HepG2 (cell line): ENCODE data around the gene MMD2. TPM values are rescaled to one million over a fixed set of nuclear protein-coding genes. Genes with fewer than 3 reads are reported as not detected.

Experiments used
- ATAC-seq: fragments of 200-7000 bp; cut with Tn5 transposase; 3 replicates; pipeline ENCODE4 v1.9.1; 2020; ENCODE audit warnings: mild to moderate bottlenecking, moderate library complexity
- BruUV-seq: library from RNA; stranded (reverse); fragments of 400-500 nt; replicated peaks from 2 replicates; lab custom pipeline; 2021; lab: Mats Ljungman, UMichigan
- CTCF ChIA-PET: fragments of 300-600 bp; formaldehyde crosslinking; extraction: SDS; loops from one replicate; lab custom pipeline; 2021; ENCODE audit warnings: low total read pairs, inconsistent platforms, low intra/inter-chr PET ratio; lab: Yijun Ruan, JAX
- POLR2A ChIA-PET: fragments of 350-600 bp; sonication (Branson Sonifier 250); formaldehyde crosslinking; loops from one replicate; lab custom pipeline; 2020; ENCODE audit warnings: antibody characterized with exemption, inconsistent platforms; lab: Yijun Ruan, JAX
- DNase-seq: peaks from one replicate; pipeline ENCODE4 v3.0.0-alpha.2; 2015; ENCODE audit warnings: low spot score
- FAIRE-seq: peaks from 3 replicates; lab custom pipeline; 2011; peaks lifted over from hg19 to GRCh38; lab: Jason Lieb, UNC
- H2AFZ ChIP-seq: one replicate; pipeline ENCODE4 v1.6.1; 2011; ENCODE audit warnings: low read length, inconsistent platforms
- H3K27ac ChIP-seq: fragments of 300-600 bp; 3 replicates; pipeline ENCODE4 v1.8.0; 2011; ENCODE audit warnings: mixed run types, mild to moderate bottlenecking, mixed read lengths, low read length, inconsistent platforms; ENCODE audit not compliant: insufficient read depth; ENCODE audit errors: extremely low read length
- H3K27me3 ChIP-seq, 2 experiments: fragments of 200-600 bp in 1 of 2; 2 replicates in 1 of 2; 3 replicates in 1 of 2; pipeline versions ENCODE4 v1.6.0 to v1.8.0; 2011; ENCODE audit warnings: low read length in 2 of 2, mild to moderate bottlenecking in 2 of 2, moderate library complexity in 2 of 2, inconsistent platforms in 1 of 2; ENCODE audit not compliant: insufficient read depth in 2 of 2, control insufficient read depth in 1 of 2
- H3K36me3 ChIP-seq, 2 experiments: fragments of 200-600 bp in 1 of 2; replicated peaks in 1 of 2; 2 replicates in 1 of 2; 3 replicates in 1 of 2; pipeline versions ENCODE4 v1.5.1 to v1.8.0; 2011; ENCODE audit warnings: low read length in 2 of 2, inconsistent platforms in 1 of 2; ENCODE audit not compliant: insufficient read depth in 2 of 2, control insufficient read depth in 1 of 2
- H3K4me1 ChIP-seq: 2 replicates; pipeline ENCODE4 v1.5.1; 2012; ENCODE audit warnings: low read length, inconsistent platforms; ENCODE audit not compliant: insufficient read depth
- H3K4me2 ChIP-seq: 2 replicates; pipeline ENCODE4 v1.6.0; 2011; ENCODE audit warnings: low read depth, low read length, inconsistent platforms
- H3K4me3 ChIP-seq, 3 experiments: fragments of 200-600 bp in 1 of 3; sonication (generic), shearing (Covaris generic) in 1 of 3; replicated peaks in 1 of 3; 2 replicates each; pipeline ENCODE4 v1.5.1; 2011 to 2016; ENCODE audit warnings: low read length in 3 of 3, inconsistent platforms in 2 of 3, low read depth in 2 of 3, mild to moderate bottlenecking in 2 of 3, control low read depth in 1 of 3, mixed read lengths in 1 of 3; ENCODE audit not compliant: insufficient read depth in 1 of 3
- H3K79me2 ChIP-seq: one replicate; pipeline ENCODE4 v1.6.1; 2011; ENCODE audit warnings: low read length, inconsistent platforms; ENCODE audit not compliant: insufficient read depth
- H3K9ac ChIP-seq: 2 replicates; pipeline ENCODE4 v1.6.0; 2011; ENCODE audit warnings: mild to moderate bottlenecking, low read depth, low read length, inconsistent platforms; ENCODE audit not compliant: insufficient read depth
- H3K9me3 ChIP-seq: 2 replicates; pipeline ENCODE4 v1.5.1; 2012; ENCODE audit warnings: mild to moderate bottlenecking, low read length
- H4K20me1 ChIP-seq: 2 replicates; pipeline ENCODE4 v1.6.0; 2011; ENCODE audit warnings: inconsistent platforms, mild to moderate bottlenecking, low read length, moderate library complexity; ENCODE audit not compliant: insufficient read depth
- ATAD3A ChIP-seq: sonication (generic); formaldehyde crosslinking; IDR thresholded peaks from 2 replicates; pipeline ENCODE4 v1.4.0; 2020; ENCODE audit warnings: missing genetic modification reagents
- BHLHE40 ChIP-seq: IDR thresholded peaks from 2 replicates; pipeline ENCODE4 v1.6.1; 2011; ENCODE audit warnings: low read length, improper control_type of control experiment
- CBX2 ChIP-seq, 2 experiments: fragments of 200-600 bp in 1 of 2; sonication (generic); formaldehyde crosslinking in 1 of 2; IDR thresholded peaks; 2 replicates each; pipeline versions ENCODE4 v1.7.0 to v1.8.1; 2018 to 2022; ENCODE audit warnings: low read depth in 2 of 2, low read length in 1 of 2, mild to moderate bottlenecking in 1 of 2, missing genetic modification reagents in 1 of 2
- NCOA5 ChIP-seq: sonication (generic); formaldehyde crosslinking; IDR thresholded peaks from 2 replicates; pipeline ENCODE4 v1.4.0; 2020; ENCODE audit warnings: missing genetic modification reagents
- SCMH1 ChIP-seq: sonication (generic); formaldehyde crosslinking; IDR thresholded peaks from 2 replicates; pipeline ENCODE4 v1.9.0; 2021; ENCODE audit warnings: missing genetic modification reagents, mild to moderate bottlenecking, borderline replicate concordance
- SIX1 ChIP-seq: sonication (generic); formaldehyde crosslinking; IDR thresholded peaks from 2 replicates; pipeline ENCODE4 v1.4.0; 2020; ENCODE audit warnings: missing genetic modification reagents, borderline replicate concordance
- SOX6 ChIP-seq, 2 experiments: fragments of 450-650 bp in 1 of 2; sonication (generic) in 1 of 2; formaldehyde crosslinking in 1 of 2; IDR thresholded peaks; 2 replicates each; pipeline versions ENCODE4 v1.4.0 to v1.6.1; 2017 to 2020; ENCODE audit warnings: antibody characterized with exemption in 1 of 2, mild to moderate bottlenecking in 1 of 2, missing genetic modification reagents in 1 of 2
- SRSF4 ChIP-seq: fragments of 200-400 bp; formaldehyde crosslinking; IDR thresholded peaks from one replicate; pipeline ENCODE4 v1.6.1; 2018; ENCODE audit warnings: mild to moderate bottlenecking, low read depth, low read length, moderate library complexity; ENCODE audit not compliant: poor library complexity, severe bottlenecking
- ZFX ChIP-seq: sonication (generic); formaldehyde crosslinking; IDR thresholded peaks from 2 replicates; pipeline ENCODE4 v1.4.0; 2020; ENCODE audit warnings: mild to moderate bottlenecking, low read depth, missing genetic modification reagents, moderate library complexity
- ZFYVE20 ChIP-seq: sonication (generic); formaldehyde crosslinking; IDR thresholded peaks from 2 replicates; pipeline ENCODE4 v1.8.0; 2023; ENCODE audit warnings: low read depth, mild to moderate bottlenecking, moderate library complexity, missing genetic modification reagents, borderline replicate concordance
- ZMAT3 ChIP-seq: sonication (generic); formaldehyde crosslinking; conservative IDR thresholded peaks from 2 replicates; pipeline ENCODE4 v1.7.0; 2021; ENCODE audit warnings: missing genetic modification reagents
- ZNF12 ChIP-seq: sonication (generic); formaldehyde crosslinking; IDR thresholded peaks from 2 replicates; pipeline ENCODE4 v1.5.0; 2020; ENCODE audit warnings: missing genetic modification reagents
- ZNF547 ChIP-seq: sonication (generic); formaldehyde crosslinking; IDR thresholded peaks from 2 replicates; pipeline ENCODE4 v1.5.1; 2020; ENCODE audit warnings: mild to moderate bottlenecking, missing genetic modification reagents
- ZNF615 ChIP-seq: sonication (generic); formaldehyde crosslinking; IDR thresholded peaks from 2 replicates; pipeline ENCODE4 v1.5.0; 2020; ENCODE audit warnings: mild to moderate bottlenecking, missing genetic modification reagents, borderline replicate concordance
- WGBS: methylation state at CpG from one replicate; pipeline ENCODE4 v1.1.6; 2017; ENCODE audit warnings: low lambda C conversion rate; 5-methylcytosine and 5-hydroxymethylcytosine counted together
- in situ Hi-C: cut with HindIII; loops from 2 replicates; pipeline ENCODE4 v1.10.0; 2017; ENCODE audit warnings: low pct_unique_long_range_greater_than_20kb; ENCODE audit not compliant: extremely low pct_ligation_motif_present
- intact Hi-C: fragments of 100-400 bp; cut with micrococcal nuclease; formaldehyde crosslinking; loops from one replicate; pipeline ENCODE4 v1.10.0; 2022; ENCODE audit not compliant: unreplicated experiment
- polyA plus RNA-seq, 8 experiments: library from polyadenylated mRNA; depleted of rRNA in 3 of 8; stranded (reverse) in 7 of 8; unstranded in 1 of 8; fragments of >200 nt; fragmentation: Illumina TruSeq in 4 of 8; extraction: Trizol in 4 of 8; gene quantifications; 2 replicates each; pipeline versions ENCODE4 v1.2.1 to v1.2.3, GENCODE V29; 2011 to 2016; ENCODE audit warnings: low read depth in 4 of 8, missing spikeins in 1 of 8, mixed read lengths in 1 of 8; ENCODE audit not compliant: insufficient read depth in 1 of 8
- total RNA-seq, 5 experiments: library from RNA; depleted of rRNA; stranded (reverse); fragments of >200 nt; fragmentation: Illumina TruSeq; extraction: Trizol; gene quantifications; 2 replicates each; pipeline ENCODE4 v1.2.3, GENCODE V29; 2016; ENCODE audit warnings: low read depth in 1 of 5
- TF ChIP-seq, protein P1 (sequence below): sonication (generic); formaldehyde crosslinking; IDR thresholded peaks from 2 replicates; pipeline ENCODE4 v1.9.0; 2021; ENCODE audit warnings: missing genetic modification reagents, borderline replicate concordance
- TF ChIP-seq, protein P2 (sequence below): IDR thresholded peaks from 2 replicates; pipeline ENCODE4 v1.6.1; 2016; ENCODE audit warnings: missing genetic modification reagents, missing compliant biosample characterization
- TF ChIP-seq, protein P3 (sequence below): conservative IDR thresholded peaks from 2 replicates; pipeline ENCODE4 v1.6.1; 2018; ENCODE audit warnings: missing genetic modification reagents

MMD2 gene
- total and polyA plus RNA-seq, 2 of the 13 experiments (the other 11 are each of a cell fraction or from before 2014, with no cell fraction given): not detected

DNA sequence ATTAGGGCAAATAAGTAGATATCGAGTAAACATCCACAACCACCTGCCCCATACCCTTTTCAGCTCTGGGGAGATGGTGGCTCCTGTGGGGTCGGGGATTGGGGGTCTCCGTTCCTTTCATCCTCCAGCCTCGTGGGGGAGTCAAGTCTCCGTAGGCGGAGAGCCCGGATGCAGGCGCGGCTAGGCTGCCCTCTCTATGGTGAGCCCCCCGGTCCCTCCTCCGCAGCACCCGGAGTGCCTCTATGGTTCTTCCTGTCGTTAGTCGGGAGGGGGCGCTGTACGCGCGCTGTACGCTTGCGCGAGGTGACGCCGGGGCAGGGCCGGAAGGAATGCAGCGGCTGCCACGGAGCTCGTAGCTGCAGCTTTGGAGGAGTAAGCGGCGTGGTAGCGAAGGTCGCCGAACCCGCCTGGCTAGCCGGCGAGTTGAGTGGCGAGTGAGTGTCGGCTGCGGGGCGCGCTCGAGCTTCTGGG lies 14.8 kb upstream of the MMD2 start:
- peak; percentile 97 for ATAC-seq
- BruUV-seq: no TSS peak
- peak overlapping the region; percentile 76 for H3K4me2 ChIP-seq
- peaks cover 0 to 20% of the 10 kb centered on the region in 2 experiments; a peak in 3 of 5 replicates for H3K36me3 ChIP-seq
- H3K9ac ChIP-seq: peak overlapping the region; percentile 90
- ChIA-PET POLR2A (interaction anchor here (0.8 to 1.2 kb wide), 4 partner anchors 9 to 90 kb away, joined by 3 to 4 read pairs (median 3); partner anchors contain the start of genes RADIL and RBAK), CTCF (no interaction called here)
- no peaks in the 10 kb centered on the region for H3K9me3 ChIP-seq
- peak; percentile 26 for FAIRE-seq
- H2AFZ ChIP-seq: no peak overlapping the region
- intact Hi-C loops: loop anchor here (5.0 kb wide), 1 partner anchor 114 kb away; no protein-coding TSS in a partner anchor
- 4% methylated on average over 15 of the region's 41 CpGs for WGBS
- peak overlapping the region; percentile 78 for H3K27ac ChIP-seq
- in situ Hi-C loops: no loop called here
- peaks cover 23% of the 10 kb centered on the region for H3K79me2 ChIP-seq
- H4K20me1 ChIP-seq: peaks cover 4% of the 10 kb centered on the region; the same call in 1 of the 2 replicates
- H3K4me3 ChIP-seq: peak overlapping the region; percentile 89 to 97 (median 89); a peak in 5 of 6 replicates
- peak; percentile 89 for DNase-seq
- H3K4me1 ChIP-seq: peaks cover 19% of the 10 kb centered on the region
- H3K27me3 ChIP-seq: no peaks in the 10 kb centered on the region
- TF ChIP-seq, protein P1, sequence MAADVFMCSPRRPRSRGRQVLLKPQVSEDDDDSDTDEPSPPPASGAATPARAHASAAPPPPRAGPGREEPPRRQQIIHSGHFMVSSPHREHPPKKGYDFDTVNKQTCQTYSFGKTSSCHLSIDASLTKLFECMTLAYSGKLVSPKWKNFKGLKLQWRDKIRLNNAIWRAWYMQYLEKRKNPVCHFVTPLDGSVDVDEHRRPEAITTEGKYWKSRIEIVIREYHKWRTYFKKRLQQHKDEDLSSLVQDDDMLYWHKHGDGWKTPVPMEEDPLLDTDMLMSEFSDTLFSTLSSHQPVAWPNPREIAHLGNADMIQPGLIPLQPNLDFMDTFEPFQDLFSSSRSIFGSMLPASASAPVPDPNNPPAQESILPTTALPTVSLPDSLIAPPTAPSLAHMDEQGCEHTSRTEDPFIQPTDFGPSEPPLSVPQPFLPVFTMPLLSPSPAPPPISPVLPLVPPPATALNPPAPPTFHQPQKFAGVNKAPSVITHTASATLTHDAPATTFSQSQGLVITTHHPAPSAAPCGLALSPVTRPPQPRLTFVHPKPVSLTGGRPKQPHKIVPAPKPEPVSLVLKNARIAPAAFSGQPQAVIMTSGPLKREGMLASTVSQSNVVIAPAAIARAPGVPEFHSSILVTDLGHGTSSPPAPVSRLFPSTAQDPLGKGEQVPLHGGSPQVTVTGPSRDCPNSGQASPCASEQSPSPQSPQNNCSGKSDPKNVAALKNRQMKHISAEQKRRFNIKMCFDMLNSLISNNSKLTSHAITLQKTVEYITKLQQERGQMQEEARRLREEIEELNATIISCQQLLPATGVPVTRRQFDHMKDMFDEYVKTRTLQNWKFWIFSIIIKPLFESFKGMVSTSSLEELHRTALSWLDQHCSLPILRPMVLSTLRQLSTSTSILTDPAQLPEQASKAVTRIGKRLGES (CRISPR knock-in tag): no peak
- TF ChIP-seq ZFX (CRISPR knock-in tag) (peak; percentile 88; the same call in 1 of the 2 replicates), ZNF615 (CRISPR knock-in tag) (no peak), SOX6 (IDR thresholded peaks at IDR 0.05) (no peak), SOX6 (CRISPR knock-in tag; IDR thresholded peaks at IDR 0.05) (peak; percentile 44; the same call in 1 of the 2 replicates), ATAD3A (no peak), SCMH1 (CRISPR knock-in tag) (no peak), ZNF547 (no peak), ZNF12 (CRISPR knock-in tag) (no peak; the same call in 1 of the 2 replicates), CBX2 (IDR thresholded peaks at IDR 0.05; ENCODE audit: low read depth, low read length) (no peak), CBX2 (CRISPR knock-in tag; IDR thresholded peaks at IDR 0.05; ENCODE audit: low read depth) (no peak), ZFYVE20 (CRISPR knock-in tag) (no peak), SIX1 (CRISPR knock-in tag) (no peak), NCOA5 (CRISPR knock-in tag) (no peak), ZMAT3 (CRISPR knock-in tag) (peak; percentile 77; the same call in 1 of the 2 replicates), SRSF4 (no peak), BHLHE40 (peak; percentile 31; the same call in 1 of the 2 replicates)
- TF ChIP-seq, protein P2, sequence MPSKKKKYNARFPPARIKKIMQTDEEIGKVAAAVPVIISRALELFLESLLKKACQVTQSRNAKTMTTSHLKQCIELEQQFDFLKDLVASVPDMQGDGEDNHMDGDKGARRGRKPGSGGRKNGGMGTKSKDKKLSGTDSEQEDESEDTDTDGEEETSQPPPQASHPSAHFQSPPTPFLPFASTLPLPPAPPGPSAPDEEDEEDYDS: no peak
- TF ChIP-seq, protein P3, sequence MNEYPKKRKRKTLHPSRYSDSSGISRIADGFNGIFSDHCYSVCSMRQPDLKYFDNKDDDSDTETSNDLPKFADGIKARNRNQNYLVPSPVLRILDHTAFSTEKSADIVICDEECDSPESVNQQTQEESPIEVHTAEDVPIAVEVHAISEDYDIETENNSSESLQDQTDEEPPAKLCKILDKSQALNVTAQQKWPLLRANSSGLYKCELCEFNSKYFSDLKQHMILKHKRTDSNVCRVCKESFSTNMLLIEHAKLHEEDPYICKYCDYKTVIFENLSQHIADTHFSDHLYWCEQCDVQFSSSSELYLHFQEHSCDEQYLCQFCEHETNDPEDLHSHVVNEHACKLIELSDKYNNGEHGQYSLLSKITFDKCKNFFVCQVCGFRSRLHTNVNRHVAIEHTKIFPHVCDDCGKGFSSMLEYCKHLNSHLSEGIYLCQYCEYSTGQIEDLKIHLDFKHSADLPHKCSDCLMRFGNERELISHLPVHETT (CRISPR knock-in tag): no peak
